Prostate gland (tissue), 2 donors: ENCODE results near the gene NKD2. TPM values are rescaled to one million over a fixed set of nuclear protein-coding genes. Genes with fewer than 3 reads are reported as not detected.

Experiments
- DNase-seq: peaks from one replicate; pipeline ENCODE4 v3.0.0-alpha.2; 2019; ENCODE audit warnings: low spot score
- H3K27ac ChIP-seq, 2 donors: fragments of 200-600 bp; sonication (generic); 2 replicates each; pipeline ENCODE4 v1.5.1; 2017 to 2019
- H3K27me3 ChIP-seq: fragments of 200-600 bp; sonication (generic); replicated peaks from 2 replicates; pipeline ENCODE4 v1.5.1; 2019; ENCODE audit not compliant: insufficient read depth
- H3K36me3 ChIP-seq, 2 donors: fragments of 200-600 bp; sonication (generic); 1 replicate in 1 of 2; 2 replicates in 1 of 2; pipeline versions ENCODE4 v1.5.1 to v1.8.1; 2017 to 2019
- H3K4me1 ChIP-seq: fragments of 200-600 bp; sonication (generic); replicated peaks from 2 replicates; pipeline ENCODE4 v1.5.1; 2019
- H3K4me3 ChIP-seq, 2 donors: fragments of 200-600 bp; sonication (generic); 2 replicates each; pipeline ENCODE4 v1.5.1; 2017 to 2019
- H3K9me3 ChIP-seq: fragments of 200-600 bp; sonication (generic); 2 replicates; pipeline ENCODE4 v1.5.1; 2017
- POLR2A ChIP-seq: fragments of 450-650 bp; IDR thresholded peaks from one replicate; pipeline ENCODE4 v1.6.1; 2016; ENCODE audit warnings: antibody characterized with exemption, mild to moderate bottlenecking
- POLR2AphosphoS5 ChIP-seq: sonication (generic); formaldehyde crosslinking; IDR thresholded peaks from one replicate; pipeline ENCODE4 v1.6.1; 2017; ENCODE audit warnings: antibody characterized with exemption
- WGBS: methylation state at CpG from one replicate; pipeline ENCODE4 v1.1.5; 2018; 5-methylcytosine and 5-hydroxymethylcytosine counted together
- intact Hi-C: fragments of 100-400 bp; cut with DNase I; formaldehyde crosslinking; loops from one replicate; pipeline ENCODE4 v1.14.2; 2022
- microRNA-seq: library from miRNA; unstranded; fragments of <30 nt; microRNA quantifications from one replicate; pipeline ENCODE4, GENCODE V29; 2016
- small RNA-seq, 2 donors: library from RNA; depleted of rRNA; stranded (forward); fragments of <200 nt; gene quantifications; one replicate each; pipeline ENCODE3, GENCODE V24; 2016
- total RNA-seq, 2 donors: library from RNA; depleted of rRNA; stranded (reverse); fragments of >200 nt; gene quantifications; one replicate each; pipeline ENCODE4 v1.1.0, GENCODE V29; 2016
- TF ChIP-seq, protein P1 (sequence below), 4 experiments: fragments of 200-600 bp in 2 of 4; fragments of 450-650 bp in 2 of 4; sonication (generic) in 2 of 4; IDR thresholded peaks; 1 replicate in 3 of 4; 2 replicates in 1 of 4; pipeline ENCODE4 v1.5.1; 2016 to 2019; ENCODE audit warnings: antibody characterized with exemption in 4 of 4, mild to moderate bottlenecking in 2 of 4, moderate library complexity in 2 of 4

The NKD2 gene
- total RNA-seq, 2 donors from 2014 or later, result 2.9 to 22.1 TPM

DNA sequence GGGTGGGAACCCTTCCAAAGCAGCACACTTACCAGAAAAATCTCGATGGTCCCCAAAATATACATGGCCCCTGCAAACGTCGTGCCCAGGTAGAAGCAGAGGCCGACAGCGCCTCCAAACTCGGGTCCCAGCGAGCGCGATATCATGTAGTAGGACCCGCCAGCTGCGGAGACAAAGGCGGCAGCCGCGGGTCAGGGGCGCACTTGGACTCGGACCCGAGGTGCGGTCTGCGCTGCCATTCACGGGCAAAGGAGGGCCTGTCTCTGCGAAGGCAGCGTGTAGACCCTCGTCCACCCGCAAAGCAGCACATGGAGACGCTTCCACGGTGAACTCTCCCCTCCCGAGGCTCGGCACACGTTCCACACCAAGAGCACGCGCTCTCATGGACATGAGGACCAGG, 78.3 kb downstream of the NKD2 start:
- H3K36me3 ChIP-seq, result peaks cover 0 to 6% of the 10 kb centered on the region in 2 donors
- intact Hi-C loops, result no loop called here
- H3K27me3 ChIP-seq, result no peaks in the 10 kb centered on the region
- no peaks in the 10 kb centered on the region for H3K9me3 ChIP-seq
- no peaks in the 10 kb centered on the region for H3K4me1 ChIP-seq
- H3K27ac ChIP-seq, result no peak overlapping the region
- WGBS, result 94% methylated on average over 31 of the region's 31 CpGs
- no peak overlapping the region for H3K4me3 ChIP-seq
- DNase-seq, result no peak
- TF ChIP-seq POLR2AphosphoS5, result no peak
- TF ChIP-seq, protein P1, sequence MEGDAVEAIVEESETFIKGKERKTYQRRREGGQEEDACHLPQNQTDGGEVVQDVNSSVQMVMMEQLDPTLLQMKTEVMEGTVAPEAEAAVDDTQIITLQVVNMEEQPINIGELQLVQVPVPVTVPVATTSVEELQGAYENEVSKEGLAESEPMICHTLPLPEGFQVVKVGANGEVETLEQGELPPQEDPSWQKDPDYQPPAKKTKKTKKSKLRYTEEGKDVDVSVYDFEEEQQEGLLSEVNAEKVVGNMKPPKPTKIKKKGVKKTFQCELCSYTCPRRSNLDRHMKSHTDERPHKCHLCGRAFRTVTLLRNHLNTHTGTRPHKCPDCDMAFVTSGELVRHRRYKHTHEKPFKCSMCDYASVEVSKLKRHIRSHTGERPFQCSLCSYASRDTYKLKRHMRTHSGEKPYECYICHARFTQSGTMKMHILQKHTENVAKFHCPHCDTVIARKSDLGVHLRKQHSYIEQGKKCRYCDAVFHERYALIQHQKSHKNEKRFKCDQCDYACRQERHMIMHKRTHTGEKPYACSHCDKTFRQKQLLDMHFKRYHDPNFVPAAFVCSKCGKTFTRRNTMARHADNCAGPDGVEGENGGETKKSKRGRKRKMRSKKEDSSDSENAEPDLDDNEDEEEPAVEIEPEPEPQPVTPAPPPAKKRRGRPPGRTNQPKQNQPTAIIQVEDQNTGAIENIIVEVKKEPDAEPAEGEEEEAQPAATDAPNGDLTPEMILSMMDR (IDR thresholded peaks at IDR 0.05), result no peak
- TF ChIP-seq POLR2A, result no peak

DNA sequence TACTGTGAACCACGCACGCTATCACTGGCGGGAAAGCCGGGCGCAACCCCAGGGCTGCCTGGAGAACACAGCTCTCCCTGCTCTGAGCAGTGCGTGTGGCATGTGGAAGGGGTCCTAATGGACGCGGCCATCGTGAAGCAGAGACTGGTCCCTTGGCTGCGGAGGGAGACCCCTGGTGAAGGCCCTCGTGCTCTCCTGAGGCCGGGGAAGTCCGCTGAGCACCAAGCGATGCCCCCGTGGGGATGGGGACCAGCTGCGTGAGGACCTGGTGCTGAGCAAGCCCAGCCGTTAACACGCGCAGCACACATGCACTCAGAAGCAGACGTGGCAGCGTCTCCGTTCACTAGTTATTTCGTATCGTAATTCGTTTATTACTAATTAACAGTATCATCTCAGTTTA, 78.8 kb downstream of the NKD2 start:
- TF ChIP-seq, protein P1 (IDR thresholded peaks at IDR 0.05), result no peak
- TF ChIP-seq POLR2A, result no peak
- TF ChIP-seq POLR2AphosphoS5, result no peak
- H3K27me3 ChIP-seq, result no peaks in the 10 kb centered on the region
- H3K27ac ChIP-seq, result no peak overlapping the region
- H3K9me3 ChIP-seq, result no peaks in the 10 kb centered on the region
- no peaks in the 10 kb centered on the region for H3K4me1 ChIP-seq
- DNase-seq, result no peak
- peaks cover 0 to 6% of the 10 kb centered on the region in 2 donors for H3K36me3 ChIP-seq
- 97% methylated on average over 25 of the region's 25 CpGs for WGBS
- intact Hi-C loops, result no loop called here
- no peak overlapping the region for H3K4me3 ChIP-seq

GRCh38 chr5:1088031-1088430, 79.4 kb downstream of the NKD2 start:
- H3K9me3 ChIP-seq, result no peaks in the 10 kb centered on the region

More at GRCh38 chr5:1088031-1088430, 79.4 kb downstream of the NKD2 start:
- intact Hi-C loops, result no loop called here
- DNase-seq, result no peak
- TF ChIP-seq POLR2A (no peak), POLR2AphosphoS5 (no peak)
- TF ChIP-seq, protein P1 (IDR thresholded peaks at IDR 0.05), result no peak
- Histone ChIP-seq H3K27me3 (no peaks in the 10 kb centered on the region), H3K27ac (no peak overlapping the region), H3K4me1 (no peaks in the 10 kb centered on the region), H3K36me3 (peaks cover 0 to 6% of the 10 kb centered on the region in 2 donors), H3K4me3 (no peak overlapping the region)
- 97% methylated on average over 24 of the region's 26 CpGs for WGBS

Small RNAs within 50 kb of the gene (microRNA-seq; reads per million reads assigned to microRNA genes)
- not detected for gene MIR4635

Small RNAs within 50 kb of the gene (small RNA-seq; reads per million reads assigned to genes)
- 0 reads per million in 2 donors for gene MIR4635

Other genes with a start within 250 kb of the NKD2 start
- gene ZDHHC11B, start 224.1 kb upstream of the NKD2 start, total RNA-seq, result 1 to 10 TPM in 1 of 2 donors, under 1 TPM in 1; 0.55 to 3.0 TPM
- gene ZDHHC11, start 157.8 kb upstream of the NKD2 start, total RNA-seq, result 1 to 10 TPM; 1.2 to 9.8 TPM
- 10 to 100 TPM; 17.9 to 46.2 TPM for gene BRD9, start 116.0 kb upstream of the NKD2 start, total RNA-seq
- 10 to 100 TPM in 1 of 2 donors, 1 to 10 TPM in 1; 1.8 to 11.9 TPM for gene TRIP13, start 115.9 kb upstream of the NKD2 start, total RNA-seq
- 100 to 1,000 TPM in 1 of 2 donors, 10 to 100 TPM in 1; 27.6 to 138 TPM for gene SLC12A7, start 103.3 kb downstream of the NKD2 start, total RNA-seq
- under 1 TPM; 0.09 to 0.17 TPM for gene SLC6A19, start 192.8 kb downstream of the NKD2 start, total RNA-seq
- gene SLC6A18, start 216.6 kb downstream of the NKD2 start, total RNA-seq, result not detected